HG03039 (cell line): Measurements from ENCODE around the gene PPM1J.
A peak's percentile ranks its signal among the peaks of the same experiment; 100 is the strongest.
"Not testable (repeated sequence)": the region's sequence is repeated elsewhere in the genome, so short reads cannot be mapped to it uniquely, and the experiment has no call there.

ENCODE experiments used
- ATAC-seq: cut with Tn5 transposase; IDR thresholded peaks from one replicate; pipeline ENCODE4 v1.9.1; 2021; ENCODE audit warnings: mild to moderate bottlenecking, moderate library complexity; ENCODE audit not compliant: unreplicated experiment

Gene PPM1J, protein sequence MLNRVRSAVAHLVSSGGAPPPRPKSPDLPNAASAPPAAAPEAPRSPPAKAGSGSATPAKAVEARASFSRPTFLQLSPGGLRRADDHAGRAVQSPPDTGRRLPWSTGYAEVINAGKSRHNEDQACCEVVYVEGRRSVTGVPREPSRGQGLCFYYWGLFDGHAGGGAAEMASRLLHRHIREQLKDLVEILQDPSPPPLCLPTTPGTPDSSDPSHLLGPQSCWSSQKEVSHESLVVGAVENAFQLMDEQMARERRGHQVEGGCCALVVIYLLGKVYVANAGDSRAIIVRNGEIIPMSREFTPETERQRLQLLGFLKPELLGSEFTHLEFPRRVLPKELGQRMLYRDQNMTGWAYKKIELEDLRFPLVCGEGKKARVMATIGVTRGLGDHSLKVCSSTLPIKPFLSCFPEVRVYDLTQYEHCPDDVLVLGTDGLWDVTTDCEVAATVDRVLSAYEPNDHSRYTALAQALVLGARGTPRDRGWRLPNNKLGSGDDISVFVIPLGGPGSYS

GRCh38 chr1:112715264-112716053 is at the start of gene PPM1J:
Gene PPM1J, minus strand, starts transcription at chr1:112715332. Its CDS starts 31 bp downstream, at chr1:112715301.
- peak; percentile 73 for ATAC-seq

DNA sequence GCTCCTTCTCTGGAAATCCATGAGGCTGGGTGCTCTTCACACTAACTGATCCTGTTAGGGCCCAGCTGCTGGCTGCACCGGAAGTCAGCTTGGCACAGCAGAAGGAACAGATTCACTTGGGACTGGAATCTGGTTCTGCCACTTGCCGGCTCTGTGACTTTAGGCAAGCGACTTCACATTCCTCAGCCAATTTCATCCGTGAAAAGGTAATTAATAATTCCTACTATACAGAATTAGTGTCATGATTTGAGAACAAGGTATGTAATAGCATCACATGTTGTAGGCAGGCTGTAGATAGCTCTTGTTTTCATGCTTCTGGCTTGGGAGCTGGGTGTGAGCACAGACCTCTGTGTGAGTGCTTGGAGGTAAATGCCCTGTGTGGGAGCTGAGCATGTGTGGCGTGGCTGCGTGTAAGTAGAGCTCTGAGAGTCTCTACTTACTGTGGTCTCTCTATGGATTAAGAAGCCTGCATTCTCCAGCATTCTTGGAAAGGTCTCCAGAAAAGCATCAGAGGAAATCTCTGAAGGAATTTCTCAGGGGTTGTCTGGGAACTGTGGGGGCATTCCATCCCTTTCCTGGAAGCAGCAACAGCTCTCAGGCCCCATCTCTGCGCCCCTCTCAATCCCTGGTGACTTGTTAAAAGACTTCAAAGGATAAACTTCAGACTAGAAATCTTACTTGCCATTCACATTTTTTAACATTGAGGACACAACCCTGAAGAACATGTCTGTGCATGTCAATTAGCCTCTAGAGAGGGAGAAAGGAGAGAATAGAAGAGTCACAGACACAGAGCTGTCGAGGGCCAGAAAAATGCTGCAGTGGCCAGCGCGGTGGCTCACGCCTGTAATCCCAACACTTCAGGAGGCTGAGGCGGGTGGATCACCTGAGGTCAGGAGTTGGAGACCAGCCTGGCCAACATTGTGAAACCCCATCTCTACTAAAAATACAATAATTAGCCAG is 47.7 kb upstream of the PPM1J start:
- ATAC-seq = no peak

- no peak for ATAC-seq
Observed at GRCh38 chr1:112761714-112762480, 46.8 kb upstream of the PPM1J start.

DNA sequence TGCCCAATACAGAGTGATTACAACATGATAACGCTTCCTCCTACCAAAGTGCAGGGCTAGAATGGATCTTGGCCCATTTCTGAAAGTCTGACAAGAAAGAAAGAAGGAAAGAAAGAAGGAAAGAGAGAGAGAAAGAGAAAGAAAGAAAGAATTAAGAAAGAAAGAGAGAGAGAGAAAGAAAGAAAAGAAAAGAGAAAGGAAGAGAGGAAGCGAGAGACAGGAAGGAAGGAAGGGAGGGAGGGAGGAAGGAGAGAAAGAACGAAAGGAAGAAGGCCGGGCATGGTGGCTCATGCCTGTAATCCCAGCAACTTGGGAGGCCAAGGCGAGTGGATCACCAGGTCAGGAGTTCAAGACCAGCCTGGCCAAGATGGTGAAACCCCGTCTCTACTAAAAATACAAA is 44.1 kb upstream of the PPM1J start:
- ATAC-seq = no peak

- ATAC-seq = no peak
Observed at GRCh38 chr1:112754116-112754628, 39.0 kb upstream of the PPM1J start.

GRCh38 chr1:112748396-112748795 is 33.3 kb upstream of the PPM1J start:
- ATAC-seq = no peak

DNA sequence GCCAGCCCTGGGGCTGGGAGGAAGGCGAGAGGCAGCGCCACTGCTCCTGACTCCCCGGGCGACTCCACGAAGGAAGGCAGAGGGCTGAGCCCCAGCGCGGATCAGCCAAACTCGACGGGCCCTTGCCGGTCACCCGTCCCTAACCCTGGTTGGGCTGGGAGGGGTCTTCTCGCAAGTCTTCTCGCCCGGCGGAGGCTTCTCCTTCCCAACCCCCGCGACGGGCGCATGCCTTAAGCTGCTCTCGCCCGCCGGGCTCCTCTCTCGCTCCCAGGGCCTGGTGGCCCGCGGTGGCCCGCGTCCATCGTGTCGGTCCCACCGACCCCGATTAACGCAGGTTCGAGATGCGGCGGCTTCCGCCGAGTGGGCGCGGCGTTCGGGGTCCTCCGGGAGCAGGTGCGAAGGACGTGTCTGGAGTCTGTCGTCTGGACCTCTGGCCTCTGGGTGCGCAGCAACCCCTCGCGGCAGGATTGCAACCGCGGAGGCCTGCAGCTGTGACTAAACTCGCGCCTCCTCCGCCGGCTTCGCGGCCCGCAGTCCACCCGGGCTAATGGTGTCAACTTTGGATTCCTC is 29.0 kb upstream of the PPM1J start:
- no peak for ATAC-seq

- ATAC-seq = no peak
Observed at GRCh38 chr1:112743174-112744008, 28.3 kb upstream of the PPM1J start.

DNA sequence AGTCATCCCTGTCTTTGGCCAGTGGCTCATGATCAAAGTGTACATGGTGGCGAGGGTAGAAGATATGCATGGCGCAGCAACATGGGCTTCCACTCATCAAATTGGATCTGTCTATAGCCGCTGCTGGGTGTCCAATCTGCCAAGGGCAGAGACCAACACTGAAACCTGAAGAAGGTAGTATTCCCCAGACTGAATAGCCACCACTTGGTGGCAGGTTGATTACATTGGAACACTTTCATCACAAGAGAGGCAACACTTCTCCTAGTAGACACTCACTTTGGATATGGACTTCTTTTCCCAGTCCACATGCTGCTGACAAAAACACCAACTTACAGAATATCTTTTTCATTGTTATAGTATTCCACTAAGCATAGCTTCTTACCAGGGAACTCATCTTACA is 22.4 kb upstream of the PPM1J start:
- ATAC-seq = no peak

DNA sequence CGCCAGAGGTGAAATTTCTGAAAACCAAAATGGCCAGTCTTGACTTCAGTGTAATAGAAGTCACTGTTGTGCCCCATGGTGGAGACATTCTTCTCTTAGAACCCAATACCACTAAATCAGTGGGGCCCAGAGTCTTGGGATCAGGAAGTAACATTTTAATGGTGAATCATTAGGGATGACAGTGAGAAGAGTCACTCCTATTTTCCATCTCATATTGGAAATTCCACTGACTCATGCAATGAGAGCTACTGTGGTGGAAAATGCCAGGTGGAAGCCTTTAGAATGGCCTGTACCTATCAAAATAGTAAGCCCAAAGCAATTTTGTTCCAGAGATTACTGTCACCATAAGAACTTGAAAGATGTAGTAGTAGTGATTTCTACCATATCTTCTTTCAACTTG is 20.6 kb upstream of the PPM1J start:
- ATAC-seq = no peak

GRCh38 chr1:112731451-112731850 is 16.3 kb upstream of the PPM1J start:
- no peak for ATAC-seq

GRCh38 chr1:112729909-112730308 is 14.8 kb upstream of the PPM1J start:
- no peak for ATAC-seq

DNA sequence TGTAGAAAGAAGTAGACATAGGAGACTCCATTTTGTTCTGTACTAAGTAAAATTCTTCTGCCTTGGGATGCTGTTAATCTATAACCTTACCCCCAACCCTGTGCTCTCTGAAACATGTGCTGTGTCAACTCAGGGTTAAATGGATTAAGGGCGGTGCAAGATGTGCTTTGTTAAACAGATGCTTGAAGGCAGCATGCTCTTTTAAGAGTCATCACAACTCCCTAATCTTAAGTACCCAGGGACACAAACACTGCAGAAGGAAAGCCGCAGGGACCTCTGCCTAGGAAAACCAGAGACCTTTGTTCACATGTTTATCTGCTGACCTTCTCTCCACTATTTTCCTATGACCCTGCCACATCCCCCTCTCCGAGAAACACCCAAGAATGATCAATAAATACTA is 13.9 kb upstream of the PPM1J start:
- not testable (repeated sequence) for ATAC-seq

DNA sequence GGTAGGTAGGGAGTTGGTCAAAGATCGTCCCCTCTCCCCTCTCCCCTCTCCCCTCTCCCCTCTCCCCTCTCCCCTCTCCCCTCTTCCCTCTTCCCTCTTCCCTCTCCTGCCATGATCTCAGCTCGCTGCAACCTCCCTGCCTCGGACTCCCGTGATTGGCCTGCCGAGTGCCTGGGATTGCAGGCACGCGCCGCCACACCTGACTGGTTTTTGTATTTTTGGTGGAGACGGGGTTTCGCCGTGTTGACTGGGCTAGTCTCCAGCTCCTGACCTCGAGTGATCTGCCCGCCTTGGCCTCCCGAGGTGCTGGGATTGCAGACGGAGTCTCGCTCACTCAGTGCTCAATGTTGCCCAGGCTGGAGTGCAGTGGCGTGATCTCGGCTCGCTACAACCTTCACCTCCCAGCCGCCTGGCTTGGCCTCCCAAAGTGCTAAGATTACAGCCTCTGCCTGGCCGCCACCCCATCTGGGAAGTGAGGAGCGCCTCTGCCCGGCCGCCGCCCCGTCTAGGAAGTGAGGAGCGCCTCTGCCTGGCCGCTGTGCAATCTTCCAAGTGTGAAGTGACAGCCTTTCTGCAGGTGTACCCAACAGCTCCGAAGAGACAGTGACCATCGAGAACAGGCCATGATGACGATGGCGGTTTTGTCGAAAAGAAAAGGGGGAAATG is 13.3 kb upstream of the PPM1J start:
- not testable (repeated sequence) for ATAC-seq

GRCh38 chr1:112727716-112728115 is 12.6 kb upstream of the PPM1J start:
- no peak for ATAC-seq

GRCh38 chr1:112724240-112724639 is 9.1 kb upstream of the PPM1J start:
- ATAC-seq = not testable (repeated sequence)

DNA sequence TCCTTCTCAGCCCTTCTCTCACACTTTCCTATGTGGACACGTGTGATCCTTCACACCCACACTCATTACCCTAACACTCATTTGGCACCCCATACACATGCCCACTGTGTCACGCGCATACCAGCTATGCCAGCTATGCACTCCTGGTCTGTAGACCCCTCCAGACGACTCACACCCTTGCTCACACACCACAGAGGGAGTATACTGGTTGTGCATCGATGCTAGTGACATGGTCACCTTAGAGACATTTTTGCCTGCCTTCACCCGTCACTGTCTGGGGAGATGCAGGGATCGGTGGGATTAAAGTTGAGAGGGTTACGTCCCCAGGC is 8.3 kb upstream of the PPM1J start:
- no peak for ATAC-seq
